ENCODE data around the gene MBD1. TPM values are rescaled to one million over a fixed set of nuclear protein-coding genes. Genes with fewer than 3 reads are reported as not detected.

Gene MBD1
- polyA plus RNA-seq, 1 of the 3 experiments (the other 2 are of a cell fraction), result 72.3 TPM

DNA sequence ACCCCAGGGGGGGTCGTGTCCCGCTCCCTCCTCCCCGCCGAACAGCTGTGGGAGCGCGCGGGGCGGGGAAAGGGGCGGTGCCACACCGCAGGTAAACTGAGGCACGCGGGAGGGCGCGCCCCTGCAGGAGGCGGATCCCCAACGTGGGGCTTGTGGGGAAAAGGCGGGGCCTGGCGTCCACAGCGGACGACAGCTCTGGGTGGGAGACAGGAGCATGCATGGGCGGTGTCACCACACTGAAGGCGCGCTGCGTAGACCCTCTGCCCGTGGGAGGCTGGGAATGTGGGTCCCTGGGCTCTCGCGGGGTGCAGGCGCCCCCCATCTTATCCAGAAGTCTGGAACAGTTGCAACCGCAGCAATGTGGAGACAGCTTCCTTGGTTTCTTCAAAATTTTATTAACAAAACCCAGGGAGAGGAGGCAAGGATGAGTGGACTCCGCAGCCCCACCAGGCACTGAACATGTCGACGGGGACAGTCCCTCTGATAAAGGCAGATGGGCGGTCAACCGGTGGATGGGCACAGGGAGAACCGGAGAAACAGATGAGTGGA lies 723 bp upstream of the MBD1 start:
- peaks cover 32 to 68% of the 10 kb centered on the region in 2 experiments for H3K36me3 ChIP-seq (replicated peaks in 1 of 2; ENCODE audit: control insufficient read depth in 1 of 2, insufficient read depth in 2 of 2, low read length in 1 of 2)
- ChIA-PET POLR2A (interaction anchor here (0.8 to 1.8 kb wide), 4 partner anchors 9 to 16 kb away, joined by 3 to 11 read pairs (median 4); partner anchors contain the start of gene CFAP53), CTCF (interaction anchor here (1.1 to 4.6 kb wide), 4 partner anchors 16 to 424 kb away, joined by 3 to 23 read pairs (median 4); no protein-coding TSS in a partner anchor)
- H3K27me3 ChIP-seq (ENCODE audit: insufficient read depth), result no peaks in the 10 kb centered on the region
- 76% methylated on average over 8 of the region's 35 CpGs for WGBS (ENCODE audit: low lambda C conversion rate)
- peak overlapping the region; percentile 86 to 99 for H3K4me3 ChIP-seq (ENCODE audit: low read depth in 2 of 2, low read length in 1 of 2)
- peaks cover 4% of the 10 kb centered on the region for H3F3A ChIP-seq (replicated peaks; ENCODE audit: insufficient read depth)
- TF ChIP-seq NRF1 (IDR thresholded peaks at IDR 0.05; ENCODE audit: low read depth, low read length) (no peak), FOXM1 (IDR thresholded peaks at IDR 0.05; ENCODE audit: low read depth) (no peak), SMC3 (IDR thresholded peaks at IDR 0.05; ENCODE audit: low read depth, low read length) (no peak), JUND (IDR thresholded peaks at IDR 0.05) (no peak), TCF12 (IDR thresholded peaks at IDR 0.05) (no peak), GATA2 (CRISPR knock-in tag; IDR thresholded peaks at IDR 0.05) (no peak), MXI1 (IDR thresholded peaks at IDR 0.05; ENCODE audit: low read depth, low read length) (no peak), ELF1 (IDR thresholded peaks at IDR 0.05) (no peak), MEF2A (IDR thresholded peaks at IDR 0.05; ENCODE audit: borderline replicate concordance, low read depth) (no peak), EZH2phosphoT487 (IDR thresholded peaks at IDR 0.05; ENCODE audit: borderline replicate concordance, low read depth) (no peak), YY1 (IDR thresholded peaks at IDR 0.05; ENCODE audit: low read depth) (no peak), GABPA (IDR thresholded peaks at IDR 0.05; ENCODE audit: low read depth) (no peak), NFIC (IDR thresholded peaks at IDR 0.05; ENCODE audit: borderline replicate concordance) (no peak), RCOR1 (IDR thresholded peaks at IDR 0.05; ENCODE audit: low read length) (no peak)
- TF ChIP-seq, protein P1, sequence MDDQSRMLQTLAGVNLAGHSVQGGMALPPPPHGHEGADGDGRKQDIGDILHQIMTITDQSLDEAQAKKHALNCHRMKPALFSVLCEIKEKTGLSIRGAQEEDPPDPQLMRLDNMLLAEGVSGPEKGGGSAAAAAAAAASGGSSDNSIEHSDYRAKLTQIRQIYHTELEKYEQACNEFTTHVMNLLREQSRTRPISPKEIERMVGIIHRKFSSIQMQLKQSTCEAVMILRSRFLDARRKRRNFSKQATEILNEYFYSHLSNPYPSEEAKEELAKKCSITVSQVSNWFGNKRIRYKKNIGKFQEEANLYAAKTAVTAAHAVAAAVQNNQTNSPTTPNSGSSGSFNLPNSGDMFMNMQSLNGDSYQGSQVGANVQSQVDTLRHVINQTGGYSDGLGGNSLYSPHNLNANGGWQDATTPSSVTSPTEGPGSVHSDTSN (IDR thresholded peaks at IDR 0.05), result no peak
- TF ChIP-seq, protein P2, sequence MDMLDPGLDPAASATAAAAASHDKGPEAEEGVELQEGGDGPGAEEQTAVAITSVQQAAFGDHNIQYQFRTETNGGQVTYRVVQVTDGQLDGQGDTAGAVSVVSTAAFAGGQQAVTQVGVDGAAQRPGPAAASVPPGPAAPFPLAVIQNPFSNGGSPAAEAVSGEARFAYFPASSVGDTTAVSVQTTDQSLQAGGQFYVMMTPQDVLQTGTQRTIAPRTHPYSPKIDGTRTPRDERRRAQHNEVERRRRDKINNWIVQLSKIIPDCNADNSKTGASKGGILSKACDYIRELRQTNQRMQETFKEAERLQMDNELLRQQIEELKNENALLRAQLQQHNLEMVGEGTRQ (IDR thresholded peaks at IDR 0.05; ENCODE audit: borderline replicate concordance, low read depth, low read length), result no peak
- TF ChIP-seq, protein P3, sequence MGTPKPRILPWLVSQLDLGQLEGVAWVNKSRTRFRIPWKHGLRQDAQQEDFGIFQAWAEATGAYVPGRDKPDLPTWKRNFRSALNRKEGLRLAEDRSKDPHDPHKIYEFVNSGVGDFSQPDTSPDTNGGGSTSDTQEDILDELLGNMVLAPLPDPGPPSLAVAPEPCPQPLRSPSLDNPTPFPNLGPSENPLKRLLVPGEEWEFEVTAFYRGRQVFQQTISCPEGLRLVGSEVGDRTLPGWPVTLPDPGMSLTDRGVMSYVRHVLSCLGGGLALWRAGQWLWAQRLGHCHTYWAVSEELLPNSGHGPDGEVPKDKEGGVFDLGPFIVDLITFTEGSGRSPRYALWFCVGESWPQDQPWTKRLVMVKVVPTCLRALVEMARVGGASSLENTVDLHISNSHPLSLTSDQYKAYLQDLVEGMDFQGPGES (IDR thresholded peaks at IDR 0.05; ENCODE audit: low read depth, low read length), result no peak
- TF ChIP-seq, protein P4, sequence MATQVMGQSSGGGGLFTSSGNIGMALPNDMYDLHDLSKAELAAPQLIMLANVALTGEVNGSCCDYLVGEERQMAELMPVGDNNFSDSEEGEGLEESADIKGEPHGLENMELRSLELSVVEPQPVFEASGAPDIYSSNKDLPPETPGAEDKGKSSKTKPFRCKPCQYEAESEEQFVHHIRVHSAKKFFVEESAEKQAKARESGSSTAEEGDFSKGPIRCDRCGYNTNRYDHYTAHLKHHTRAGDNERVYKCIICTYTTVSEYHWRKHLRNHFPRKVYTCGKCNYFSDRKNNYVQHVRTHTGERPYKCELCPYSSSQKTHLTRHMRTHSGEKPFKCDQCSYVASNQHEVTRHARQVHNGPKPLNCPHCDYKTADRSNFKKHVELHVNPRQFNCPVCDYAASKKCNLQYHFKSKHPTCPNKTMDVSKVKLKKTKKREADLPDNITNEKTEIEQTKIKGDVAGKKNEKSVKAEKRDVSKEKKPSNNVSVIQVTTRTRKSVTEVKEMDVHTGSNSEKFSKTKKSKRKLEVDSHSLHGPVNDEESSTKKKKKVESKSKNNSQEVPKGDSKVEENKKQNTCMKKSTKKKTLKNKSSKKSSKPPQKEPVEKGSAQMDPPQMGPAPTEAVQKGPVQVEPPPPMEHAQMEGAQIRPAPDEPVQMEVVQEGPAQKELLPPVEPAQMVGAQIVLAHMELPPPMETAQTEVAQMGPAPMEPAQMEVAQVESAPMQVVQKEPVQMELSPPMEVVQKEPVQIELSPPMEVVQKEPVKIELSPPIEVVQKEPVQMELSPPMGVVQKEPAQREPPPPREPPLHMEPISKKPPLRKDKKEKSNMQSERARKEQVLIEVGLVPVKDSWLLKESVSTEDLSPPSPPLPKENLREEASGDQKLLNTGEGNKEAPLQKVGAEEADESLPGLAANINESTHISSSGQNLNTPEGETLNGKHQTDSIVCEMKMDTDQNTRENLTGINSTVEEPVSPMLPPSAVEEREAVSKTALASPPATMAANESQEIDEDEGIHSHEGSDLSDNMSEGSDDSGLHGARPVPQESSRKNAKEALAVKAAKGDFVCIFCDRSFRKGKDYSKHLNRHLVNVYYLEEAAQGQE (IDR thresholded peaks at IDR 0.05; ENCODE audit: low read depth, low read length), result no peak
- peak overlapping the region; percentile 90 for H2AFZ ChIP-seq (ENCODE audit: low read depth)
- peaks cover 14 to 31% of the 10 kb centered on the region in 2 experiments; a peak in 3 of 4 replicates for H3K4me1 ChIP-seq (ENCODE audit: control insufficient read depth in 1 of 2, insufficient read depth in 2 of 2, low read depth in 1 of 2, low read length in 1 of 2)
- no peaks in the 10 kb centered on the region for H3K9me2 ChIP-seq
- H3K9ac ChIP-seq, result peak overlapping the region; percentile 76; the same call in 1 of the 2 replicates
- peak overlapping the region; percentile 92 for H3K4me2 ChIP-seq
- H3K9me3 ChIP-seq, result no peaks in the 10 kb centered on the region
- 0 out of 2 replicates have a peak, but pooled peaks cover 6% of the 10 kb centered on the region for H4K20me1 ChIP-seq (ENCODE audit: insufficient read depth)
- H3K79me2 ChIP-seq (ENCODE audit: insufficient read depth), result peaks cover 49% of the 10 kb centered on the region
- peak overlapping the region; percentile 75 to 95 for H3K27ac ChIP-seq (ENCODE audit: low read depth in 2 of 2, low read length in 1 of 2)
- DNase-seq, result no peak

Measured in SK-N-SH (cell line).